Gastroesophageal sphincter (tissue), 3 donors: Measurements from ENCODE around the gene MYLK.

Source experiments
- CTCF ChIP-seq, 4 experiments: fragments of 200-600 bp in 2 of 4; fragments of 450-650 bp in 2 of 4; sonication (generic) in 1 of 4; IDR thresholded peaks; one replicate each; pipeline ENCODE4 v1.5.1; 2017 to 2019; ENCODE audit warnings: antibody characterized with exemption in 4 of 4, mild to moderate bottlenecking in 2 of 4, moderate library complexity in 2 of 4
- POLR2A ChIP-seq, 2 donors: fragments of 450-650 bp; IDR thresholded peaks; one replicate each; pipeline ENCODE4 v1.6.1; 2017; ENCODE audit warnings: antibody characterized with exemption in 2 of 2, mild to moderate bottlenecking in 2 of 2, moderate library complexity in 1 of 2
- POLR2AphosphoS5 ChIP-seq: sonication (generic); formaldehyde crosslinking; IDR thresholded peaks from one replicate; pipeline ENCODE4 v1.6.1; 2017; ENCODE audit warnings: antibody characterized with exemption

- TF ChIP-seq CTCF (IDR thresholded peaks at IDR 0.05) (no peak), POLR2A (IDR thresholded peaks at IDR 0.05) (no peak), POLR2AphosphoS5 (no peak)
Measured at GRCh38 chr3:123785602-123786001, 98.5 kb downstream of the MYLK start.
